Mucosa of gallbladder (tissue), 1 donor: ENCODE results near the gene CIDEB. TPM values are rescaled to one million over a fixed set of nuclear protein-coding genes. Genes with fewer than 3 reads are reported as not detected.

Experiments
- DNase-seq: peaks from one replicate; pipeline ENCODE4 v3.0.0-alpha.2; 2020; ENCODE audit warnings: low spot score
- total RNA-seq: library from RNA; stranded (reverse); gene quantifications from one replicate; pipeline ENCODE4 v1.2.1, GENCODE V29; 2021
- donor health status: DM: no; HTN: no; CAD: no.

The CIDEB gene
- total RNA-seq, 1 donor from 2014 or later = 25.6 TPM

- DNase-seq = no peak
These were observed 37.1 kb downstream of the CIDEB start for GRCh38 chr14:24270537-24271133.

GRCh38 chr14:24269910-24270536 lies 37.8 kb downstream of the CIDEB start:
- DNase-seq = no peak

GRCh38 chr14:24269368-24269767 lies 38.4 kb downstream of the CIDEB start:
- no peak for DNase-seq

- DNase-seq = no peak
These were observed 39.6 kb downstream of the CIDEB start for GRCh38 chr14:24268225-24268624.

- no peak for DNase-seq
These were observed 40.3 kb downstream of the CIDEB start for GRCh38 chr14:24267516-24267915.

GRCh38 chr14:24266344-24267244 lies 41.2 kb downstream of the CIDEB start:
- no peak for DNase-seq

GRCh38 chr14:24264298-24264697 lies 43.5 kb downstream of the CIDEB start:
- DNase-seq = no peak

- no peak for DNase-seq
These were observed 43.9 kb downstream of the CIDEB start for GRCh38 chr14:24263848-24264247.

GRCh38 chr14:24262821-24263733 lies 44.7 kb downstream of the CIDEB start, which contains the start of gene TGM1:
TSS of gene TGM1 (minus strand) at chr14:24263177. CDS start at chr14:24262352, 825 bp downstream.
- DNase-seq = no peak

- DNase-seq = no peak
These were observed 45.8 kb downstream of the CIDEB start for GRCh38 chr14:24261969-24262327.

GRCh38 chr14:24261256-24261968 lies 46.4 kb downstream of the CIDEB start:
- no peak for DNase-seq

- no peak for DNase-seq
These were observed 47.0 kb downstream of the CIDEB start for GRCh38 chr14:24260780-24261157.

GRCh38 chr14:24260026-24260779 lies 47.6 kb downstream of the CIDEB start:
- no peak for DNase-seq

- no peak for DNase-seq
These were observed 48.3 kb downstream of the CIDEB start for GRCh38 chr14:24259282-24260025.

- DNase-seq = no peak
These were observed 49.1 kb downstream of the CIDEB start for GRCh38 chr14:24258548-24259265.

GRCh38 chr14:24258119-24258518 lies 49.7 kb downstream of the CIDEB start:
- no peak for DNase-seq

- no peak for DNase-seq
These were observed 50.8 kb downstream of the CIDEB start for GRCh38 chr14:24256960-24257359.

- no peak for DNase-seq
These were observed 51.7 kb downstream of the CIDEB start for GRCh38 chr14:24255931-24256711.
